Nephron progenitor cell (in vitro differentiated cells): ENCODE measurements around the gene GPR146.

Experiments used
- DNase-seq: peaks from one replicate; pipeline ENCODE4 v3.0.0; 2021
- H3K27ac Mint-ChIP-seq: 2 replicates; pipeline ENCODE4 v1.8.0; 2021; ENCODE audit warnings: mild to moderate bottlenecking, moderate library complexity, mixed read lengths
- H3K27me3 Mint-ChIP-seq: 2 replicates; pipeline ENCODE4 v1.8.0; 2021; ENCODE audit warnings: mild to moderate bottlenecking, low read depth, mixed read lengths; ENCODE audit not compliant: poor library complexity
- H3K36me3 Mint-ChIP-seq: 2 replicates; pipeline ENCODE4 v1.8.0; 2021; ENCODE audit warnings: low read depth, mixed read lengths
- H3K4me1 Mint-ChIP-seq: 2 replicates; pipeline ENCODE4 v1.8.0; 2021; ENCODE audit warnings: mixed read lengths
- H3K4me3 Mint-ChIP-seq: 2 replicates; pipeline ENCODE4 v1.8.0; 2021; ENCODE audit warnings: mild to moderate bottlenecking, moderate library complexity, mixed read lengths
- H3K9me3 Mint-ChIP-seq: 2 replicates; pipeline ENCODE4 v1.8.0; 2021; ENCODE audit warnings: mild to moderate bottlenecking, moderate library complexity, mixed read lengths
- CTCF ChIP-seq: fragments of 200-600 bp; sonication (generic); IDR thresholded peaks from 2 replicates; pipeline ENCODE4 v1.5.0; 2021; ENCODE audit warnings: antibody characterized with exemption

GPR146 gene

DNA sequence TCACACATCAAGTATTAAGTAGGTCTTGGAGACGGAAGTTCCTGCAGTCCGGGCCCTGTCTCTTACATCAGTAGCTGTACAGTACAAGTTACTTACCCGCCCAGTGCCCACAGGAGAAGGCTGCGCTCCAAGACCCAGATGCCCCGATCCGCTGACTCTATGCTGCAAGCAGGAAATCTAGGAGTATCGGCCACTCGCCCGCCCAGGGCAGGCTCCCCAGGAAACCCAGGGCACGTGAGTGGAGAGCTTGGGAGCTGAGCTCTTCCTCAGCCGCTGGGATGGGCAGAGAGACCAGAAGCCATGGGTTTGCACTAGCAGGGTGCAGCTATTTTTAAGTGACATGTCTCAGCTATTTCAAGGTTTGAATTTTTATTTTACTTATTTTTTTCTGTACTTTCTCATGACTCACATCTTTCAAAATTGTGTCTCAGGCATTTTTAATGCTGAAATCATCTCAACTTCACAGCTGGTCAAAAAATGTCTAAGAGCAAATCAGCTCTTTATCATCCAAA is 41.6 kb downstream of the GPR146 start:
- Mint-ChIP-seq H3K4me1 (peaks cover 75% of the 10 kb centered on the region), H3K27ac (no peak overlapping the region), H3K27me3 (peaks cover 2% of the 10 kb centered on the region), H3K4me3 (no peak overlapping the region), H3K36me3 (no peaks in the 10 kb centered on the region), H3K9me3 (no peaks in the 10 kb centered on the region)
- no peak for TF ChIP-seq CTCF
- no peak for DNase-seq

- Mint-ChIP-seq H3K27me3 (peaks cover 4% of the 10 kb centered on the region), H3K9me3 (no peaks in the 10 kb centered on the region), H3K4me3 (peak overlapping the region; percentile 78), H3K27ac (peak overlapping the region; percentile 60), H3K4me1 (peaks cover 76% of the 10 kb centered on the region), H3K36me3 (peaks cover 3% of the 10 kb centered on the region)
- DNase-seq = peak; percentile 87
- TF ChIP-seq CTCF = peak; percentile 94
Measured at GRCh38 chr7:1086588-1087464, 42.5 kb downstream of the GPR146 start.

GRCh38 chr7:1087465-1087814 is 43.1 kb downstream of the GPR146 start:
- H3K4me3 Mint-ChIP-seq = peak overlapping the region; percentile 78
- H3K27me3 Mint-ChIP-seq = peaks cover 4% of the 10 kb centered on the region
- H3K36me3 Mint-ChIP-seq = peaks cover 6% of the 10 kb centered on the region
- no peak for TF ChIP-seq CTCF
- DNase-seq = no peak
- no peak overlapping the region for H3K27ac Mint-ChIP-seq
- H3K9me3 Mint-ChIP-seq = no peaks in the 10 kb centered on the region
- H3K4me1 Mint-ChIP-seq = peaks cover 75% of the 10 kb centered on the region

DNA sequence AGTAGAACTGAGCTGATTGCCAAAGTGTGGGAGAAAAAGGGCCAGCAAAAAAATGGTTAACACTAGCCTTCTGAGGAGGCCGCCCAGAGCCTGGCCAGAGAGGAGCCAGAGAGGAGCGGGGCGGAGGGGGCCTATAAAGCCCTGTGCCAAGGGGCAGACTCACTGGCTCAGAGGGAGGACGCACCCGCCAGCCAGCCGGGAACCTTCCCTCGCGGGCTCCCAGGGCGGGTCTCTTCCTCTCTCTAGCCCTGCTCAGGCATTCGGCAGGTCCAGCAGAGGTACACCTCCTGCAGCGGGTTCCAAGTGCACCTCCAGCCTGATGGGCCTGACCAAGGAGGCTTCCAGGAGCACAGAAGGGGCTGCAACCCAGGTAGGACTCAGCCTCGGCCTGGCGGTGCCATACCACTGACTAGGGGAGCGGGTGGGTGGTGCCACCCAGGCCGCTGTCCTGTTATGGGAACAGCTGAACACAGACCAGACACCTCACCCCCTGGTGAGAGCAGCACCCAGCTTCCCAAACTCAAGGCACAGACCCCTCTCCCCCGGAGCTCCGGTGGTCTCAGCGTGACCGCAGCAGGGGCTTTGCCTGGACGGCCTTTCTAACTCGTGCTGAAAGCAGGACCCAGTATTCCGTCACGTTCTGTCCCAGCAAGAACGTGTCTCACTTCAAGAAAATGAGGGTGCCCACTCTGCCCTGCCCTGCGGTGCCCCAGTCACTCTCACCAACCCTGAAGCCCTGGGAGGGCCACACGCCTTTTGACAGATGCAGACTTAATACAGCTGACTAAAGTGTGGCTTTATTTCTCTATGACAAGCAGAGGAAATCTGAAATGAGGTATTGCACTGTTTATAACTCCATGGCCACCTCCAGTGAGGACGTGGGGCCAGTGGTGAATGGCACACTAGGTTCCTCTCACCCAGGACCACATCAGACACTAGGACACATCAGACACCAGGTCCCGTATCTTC is 43.9 kb downstream of the GPR146 start, which contains the start of gene GPER1:
TSS of gene GPER1 (plus strand) at position 162 of the 969 bp plus-strand sequence. CDS start 3,616 bp downstream, outside the sequence.
- Mint-ChIP-seq H3K4me3 (peak within 1 kb of the TSS; percentile 78), H3K4me1 (peaks cover 75% of the 10 kb centered on the region), H3K27ac (peak within 1 kb of the TSS; percentile 60), H3K9me3 (no peaks in the 10 kb centered on the region), H3K36me3 (peaks cover 6% of the 10 kb centered on the region), H3K27me3 (peaks cover 4% of the 10 kb centered on the region)
- DNase-seq = peak; percentile 57
- no peak for TF ChIP-seq CTCF

GRCh38 chr7:1090236-1090635 is 45.9 kb downstream of the GPR146 start:
- no peak overlapping the region for H3K27ac Mint-ChIP-seq
- no peak for DNase-seq
- no peak overlapping the region for H3K4me3 Mint-ChIP-seq
- peaks cover 4% of the 10 kb centered on the region for H3K27me3 Mint-ChIP-seq
- H3K36me3 Mint-ChIP-seq = peaks cover 11% of the 10 kb centered on the region
- H3K4me1 Mint-ChIP-seq = peaks cover 80% of the 10 kb centered on the region
- TF ChIP-seq CTCF = no peak
- H3K9me3 Mint-ChIP-seq = no peaks in the 10 kb centered on the region
